ENCODE measurements around the gene LIN7B.

DNA sequence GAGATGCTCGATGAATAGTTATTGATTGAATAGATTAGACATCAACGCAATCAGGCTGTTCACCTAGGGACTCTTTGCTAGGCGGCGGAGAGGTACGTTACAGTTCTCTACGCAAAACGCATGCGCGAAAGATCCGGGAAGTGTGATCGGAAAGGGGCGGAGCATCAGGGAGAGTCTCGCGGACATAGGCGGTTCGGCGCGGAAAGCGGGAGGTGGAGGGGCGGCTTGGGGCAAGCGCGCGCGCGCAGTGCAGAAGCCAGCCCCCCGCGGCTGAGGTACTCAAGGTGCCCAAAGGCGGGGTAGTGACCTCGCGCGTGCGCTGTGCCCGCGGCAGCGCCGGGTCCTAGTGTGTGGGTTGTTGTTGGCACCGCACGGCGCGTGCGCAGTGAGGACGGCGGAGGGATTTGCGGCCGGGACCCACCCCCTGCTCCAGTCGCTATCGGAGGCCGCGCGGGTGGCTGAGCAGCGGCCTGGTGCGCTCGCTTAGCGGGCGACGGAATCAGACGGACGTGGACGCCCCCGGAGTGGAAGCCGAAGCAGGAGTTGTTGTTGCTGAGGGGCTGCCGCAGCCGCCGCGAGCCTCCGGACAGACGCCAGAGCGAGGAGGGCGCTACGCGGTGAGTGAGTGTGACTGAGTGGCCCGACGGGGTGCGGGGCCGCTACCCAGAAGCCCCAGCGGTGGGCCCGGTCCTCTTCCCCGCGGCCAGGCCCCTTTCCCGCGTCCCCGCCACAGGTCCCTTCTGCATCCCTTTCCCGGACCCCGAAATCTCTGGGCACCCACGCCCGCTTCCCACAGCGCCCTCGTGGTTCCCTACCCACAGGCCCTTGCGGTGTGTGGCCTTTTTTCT lies 28.9 kb upstream of the LIN7B start, which contains the start of gene SNRNP70:
- TF ChIP-seq, protein P1, sequence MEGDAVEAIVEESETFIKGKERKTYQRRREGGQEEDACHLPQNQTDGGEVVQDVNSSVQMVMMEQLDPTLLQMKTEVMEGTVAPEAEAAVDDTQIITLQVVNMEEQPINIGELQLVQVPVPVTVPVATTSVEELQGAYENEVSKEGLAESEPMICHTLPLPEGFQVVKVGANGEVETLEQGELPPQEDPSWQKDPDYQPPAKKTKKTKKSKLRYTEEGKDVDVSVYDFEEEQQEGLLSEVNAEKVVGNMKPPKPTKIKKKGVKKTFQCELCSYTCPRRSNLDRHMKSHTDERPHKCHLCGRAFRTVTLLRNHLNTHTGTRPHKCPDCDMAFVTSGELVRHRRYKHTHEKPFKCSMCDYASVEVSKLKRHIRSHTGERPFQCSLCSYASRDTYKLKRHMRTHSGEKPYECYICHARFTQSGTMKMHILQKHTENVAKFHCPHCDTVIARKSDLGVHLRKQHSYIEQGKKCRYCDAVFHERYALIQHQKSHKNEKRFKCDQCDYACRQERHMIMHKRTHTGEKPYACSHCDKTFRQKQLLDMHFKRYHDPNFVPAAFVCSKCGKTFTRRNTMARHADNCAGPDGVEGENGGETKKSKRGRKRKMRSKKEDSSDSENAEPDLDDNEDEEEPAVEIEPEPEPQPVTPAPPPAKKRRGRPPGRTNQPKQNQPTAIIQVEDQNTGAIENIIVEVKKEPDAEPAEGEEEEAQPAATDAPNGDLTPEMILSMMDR (IDR thresholded peaks at IDR 0.05), result peak in 1 of 3 donors; percentile 15
- peak; percentile 83 to 92 (median 85) for TF ChIP-seq POLR2AphosphoS5 (IDR thresholded peaks at IDR 0.05)
- TF ChIP-seq POLR2A (IDR thresholded peaks at IDR 0.05), result peak; percentile 96

All from breast epithelium (tissue), 3 donors.